GM21360 (cell line): ENCODE data around the gene CDC14A.
"Not testable (repeated sequence)": the region's sequence is repeated elsewhere in the genome, so short reads cannot be mapped to it uniquely, and the experiment has no call there.

Experiments
- ATAC-seq: cut with Tn5 transposase; IDR thresholded peaks from one replicate; pipeline ENCODE4 v1.9.1; 2021; ENCODE audit warnings: mild to moderate bottlenecking, moderate library complexity; ENCODE audit not compliant: unreplicated experiment

The CDC14A gene, protein sequence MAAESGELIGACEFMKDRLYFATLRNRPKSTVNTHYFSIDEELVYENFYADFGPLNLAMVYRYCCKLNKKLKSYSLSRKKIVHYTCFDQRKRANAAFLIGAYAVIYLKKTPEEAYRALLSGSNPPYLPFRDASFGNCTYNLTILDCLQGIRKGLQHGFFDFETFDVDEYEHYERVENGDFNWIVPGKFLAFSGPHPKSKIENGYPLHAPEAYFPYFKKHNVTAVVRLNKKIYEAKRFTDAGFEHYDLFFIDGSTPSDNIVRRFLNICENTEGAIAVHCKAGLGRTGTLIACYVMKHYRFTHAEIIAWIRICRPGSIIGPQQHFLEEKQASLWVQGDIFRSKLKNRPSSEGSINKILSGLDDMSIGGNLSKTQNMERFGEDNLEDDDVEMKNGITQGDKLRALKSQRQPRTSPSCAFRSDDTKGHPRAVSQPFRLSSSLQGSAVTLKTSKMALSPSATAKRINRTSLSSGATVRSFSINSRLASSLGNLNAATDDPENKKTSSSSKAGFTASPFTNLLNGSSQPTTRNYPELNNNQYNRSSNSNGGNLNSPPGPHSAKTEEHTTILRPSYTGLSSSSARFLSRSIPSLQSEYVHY

DNA sequence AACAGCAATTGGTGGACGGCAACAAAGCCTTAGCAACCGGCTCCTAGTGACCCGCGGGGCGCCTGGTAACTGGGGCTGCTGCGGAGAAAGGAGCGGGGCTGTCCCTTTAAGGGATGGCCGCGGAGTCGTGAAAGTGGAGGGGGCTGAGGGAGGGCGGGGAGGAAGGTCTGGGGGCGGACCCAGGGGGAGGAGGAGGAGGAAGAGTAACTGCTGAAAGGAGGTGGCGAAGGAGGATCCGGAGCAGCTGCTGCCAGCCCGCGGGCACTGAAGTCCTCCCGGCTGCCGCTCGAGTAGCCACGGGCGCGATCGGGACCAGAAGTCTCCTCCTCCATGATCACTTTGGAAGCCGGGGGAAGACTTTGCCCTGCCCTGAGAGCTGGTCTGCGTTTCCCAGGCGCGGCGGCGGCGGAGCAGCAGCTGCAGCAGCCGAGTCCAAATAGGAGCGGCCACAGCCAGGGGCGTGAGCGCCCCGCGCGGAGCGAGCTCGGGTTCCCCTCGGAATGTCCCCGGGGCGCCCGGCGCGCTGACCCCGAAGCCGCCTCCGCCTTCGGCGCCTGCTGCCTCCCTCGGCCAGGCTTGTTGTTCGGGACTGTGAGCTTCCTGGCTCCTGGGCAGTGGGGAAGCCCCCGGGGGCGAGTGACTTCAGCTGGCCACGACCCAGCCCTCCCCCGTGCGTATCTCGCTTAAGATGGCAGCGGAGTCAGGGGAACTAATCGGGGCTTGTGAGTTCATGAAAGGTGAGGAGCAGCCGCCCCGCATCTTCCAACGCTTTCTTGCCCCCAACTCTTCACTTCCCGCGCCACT lies at the start of gene CDC14A:
Gene CDC14A (plus strand): TSS at position 240 of the 804 bp plus-strand sequence. CDS start 449 bp downstream, at position 689.
- peak; percentile 55 for ATAC-seq

DNA sequence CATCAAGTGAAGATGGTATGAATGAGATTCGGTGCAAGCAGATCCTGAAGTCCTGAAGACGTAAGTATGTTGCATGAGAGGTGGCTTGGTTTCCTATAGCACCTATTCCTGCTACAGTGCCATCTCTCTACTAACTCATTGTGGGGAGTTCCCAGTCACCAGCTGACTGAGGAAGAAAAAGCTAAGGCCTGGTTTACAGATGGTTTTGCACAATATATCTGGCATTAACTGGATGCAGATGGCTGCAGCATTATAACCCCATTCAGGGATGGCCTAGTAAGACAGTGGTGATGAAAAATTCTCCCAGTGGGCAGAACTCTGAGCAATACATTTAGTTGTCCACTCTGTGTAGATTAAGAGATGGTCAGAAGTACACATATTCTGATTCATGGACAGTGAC lies 49.6 kb upstream of the CDC14A start:
- no peak for ATAC-seq

DNA sequence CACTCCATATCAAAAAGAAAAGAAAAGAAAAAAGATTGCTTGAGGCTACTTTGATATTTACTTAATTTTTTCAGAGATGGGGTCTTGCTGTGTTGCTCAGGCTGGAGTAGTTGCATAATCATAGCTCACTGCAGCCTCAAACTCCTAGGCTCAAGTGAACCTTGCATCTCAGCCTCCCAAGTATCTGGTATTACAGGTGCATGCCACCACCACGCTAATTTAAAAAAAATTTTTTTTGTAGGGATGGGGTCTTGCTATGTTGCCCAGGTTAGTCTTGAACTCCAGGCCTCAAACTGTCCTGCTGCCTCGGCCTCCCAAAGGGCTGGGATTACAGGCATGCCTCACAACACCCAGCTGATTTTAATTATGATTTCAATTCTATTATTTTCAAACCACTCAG lies 48.1 kb upstream of the CDC14A start:
- no peak for ATAC-seq

DNA sequence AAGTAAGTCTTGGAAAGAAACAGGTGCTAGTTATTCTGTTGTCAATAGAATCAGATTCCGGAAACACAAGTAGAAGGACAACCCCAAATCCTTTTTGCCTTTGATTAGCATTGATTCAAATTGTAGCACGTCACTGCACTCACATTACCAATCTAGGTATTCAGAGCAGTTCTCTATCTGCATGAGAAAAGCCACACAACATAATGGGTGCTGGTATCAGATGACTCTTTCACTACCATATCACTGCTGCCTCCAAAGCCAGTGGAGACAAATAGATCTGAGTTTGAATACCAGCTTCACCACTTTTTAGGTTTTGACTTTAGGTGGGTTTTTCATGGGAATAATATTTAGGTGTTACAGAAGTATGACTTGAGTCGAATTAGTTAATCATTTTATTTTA lies 47.4 kb upstream of the CDC14A start:
- ATAC-seq: no peak

DNA sequence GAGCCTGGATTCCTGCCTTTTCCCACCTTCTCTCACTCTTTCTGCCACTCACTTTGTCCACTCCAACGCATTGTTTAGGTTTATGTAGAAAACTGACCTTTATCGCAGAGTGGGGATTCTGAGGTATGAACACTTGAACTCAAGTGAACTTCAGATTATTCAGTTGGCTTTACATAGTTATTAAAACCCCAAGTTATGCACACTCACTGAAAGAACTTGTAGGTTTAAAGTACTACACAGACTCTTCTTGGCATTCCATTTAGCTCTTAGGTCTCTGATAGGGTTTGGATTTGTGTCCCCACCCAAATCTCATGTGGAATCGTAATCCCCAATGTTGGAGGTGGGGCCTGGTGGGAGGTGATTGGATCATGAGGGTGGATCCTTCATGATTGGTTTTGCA lies 46.4 kb upstream of the CDC14A start:
- no peak for ATAC-seq

DNA sequence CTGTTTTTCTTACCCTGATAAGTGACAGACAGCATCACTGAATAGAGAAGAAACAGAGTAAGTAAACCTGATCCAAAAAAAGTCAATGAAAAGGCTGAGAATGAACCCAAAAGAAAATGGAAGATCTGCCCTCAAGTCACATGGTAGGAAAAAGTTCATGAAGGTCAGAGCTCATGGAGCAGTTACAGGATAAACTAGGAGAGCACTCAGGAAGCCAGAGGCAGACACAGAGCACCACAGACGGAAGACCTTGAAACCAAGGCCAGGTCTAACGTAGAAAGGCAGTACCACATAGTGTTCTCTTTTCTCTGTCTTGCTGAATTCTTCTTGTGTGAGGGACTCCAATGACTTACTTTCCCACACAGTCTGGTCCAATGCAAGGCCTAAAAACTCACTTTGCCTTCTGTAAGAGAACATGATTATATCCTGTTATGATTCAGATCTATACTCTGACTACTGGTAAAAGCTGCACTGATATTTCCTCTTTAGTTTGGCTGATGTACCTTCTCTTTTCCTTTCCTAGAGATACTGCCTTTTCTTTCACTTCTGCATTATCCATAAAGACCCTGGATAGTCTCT lies 45.5 kb upstream of the CDC14A start:
- ATAC-seq: no peak

DNA sequence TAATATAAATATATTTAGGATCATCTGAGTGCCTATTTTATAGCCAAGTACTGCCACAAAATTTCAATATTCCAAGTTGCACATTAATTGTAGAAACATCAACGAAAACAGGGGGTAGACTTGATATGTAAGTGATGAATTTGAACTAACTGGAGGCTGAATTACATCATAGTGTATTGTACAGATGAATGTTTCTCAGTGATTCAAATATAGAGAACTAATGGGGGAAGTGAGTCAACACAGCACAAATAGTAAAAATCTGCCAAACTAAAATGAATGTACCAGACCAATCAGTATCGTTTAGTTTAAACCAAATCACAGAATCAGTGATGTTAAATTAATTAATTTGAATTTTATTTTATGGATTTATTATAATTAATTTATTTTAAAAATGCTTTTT lies 43.5 kb upstream of the CDC14A start:
- peak; percentile 51 for ATAC-seq

DNA sequence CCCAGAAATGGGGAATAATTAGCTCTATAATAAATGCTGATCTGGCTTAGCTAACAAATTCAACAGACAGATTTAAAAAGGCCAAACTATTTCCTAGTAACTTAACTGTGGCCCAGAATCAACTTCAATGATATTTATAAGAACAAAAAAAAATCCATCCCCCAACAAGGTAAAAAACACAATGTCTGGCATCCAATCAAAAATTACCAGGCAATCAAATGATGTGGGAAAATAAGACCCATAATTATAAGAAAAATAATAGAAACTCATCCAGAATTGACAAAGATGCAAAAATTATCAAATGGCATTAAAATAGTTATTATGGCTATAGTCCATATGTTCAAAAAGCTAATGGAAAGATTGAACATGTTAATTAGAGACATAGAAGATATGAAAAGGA lies 42.4 kb upstream of the CDC14A start:
- no peak for ATAC-seq

DNA sequence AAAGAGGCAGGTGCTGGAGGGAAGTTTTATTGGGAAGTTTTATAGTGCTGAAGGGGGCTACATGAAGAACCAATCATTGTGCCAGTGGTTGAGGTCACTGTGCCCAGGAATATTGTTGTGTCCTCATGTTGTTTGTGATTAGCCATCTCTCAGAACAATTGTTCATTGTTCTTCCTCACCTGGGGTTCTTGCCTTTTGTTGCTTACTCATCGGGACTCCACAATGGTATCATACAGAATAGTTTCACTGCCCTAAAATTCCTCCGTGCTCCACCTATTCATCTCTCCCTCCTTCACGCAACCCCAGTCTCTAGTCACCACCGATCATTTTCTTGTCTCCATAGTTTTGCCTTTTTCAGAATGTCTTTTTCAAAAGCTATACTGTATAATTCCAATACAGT lies 38.9 kb upstream of the CDC14A start:
- ATAC-seq: no peak

DNA sequence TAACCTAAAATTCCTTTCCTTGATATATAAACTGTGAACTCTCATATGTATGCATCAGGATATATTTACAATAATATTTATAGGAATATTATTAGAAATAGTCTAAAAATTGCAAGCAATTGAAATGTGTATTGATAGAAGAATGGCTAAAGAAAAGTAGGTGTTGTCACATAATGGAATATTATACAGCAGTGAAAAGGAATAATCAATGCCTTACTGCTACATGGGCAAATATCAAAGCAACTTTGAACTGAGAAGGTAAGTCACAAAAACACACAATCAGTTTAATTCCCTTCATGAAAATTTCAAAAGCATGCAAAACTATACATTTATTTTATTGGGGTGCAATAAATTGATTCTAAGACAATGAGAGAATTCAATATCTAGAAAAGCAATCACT lies 35.7 kb upstream of the CDC14A start:
- ATAC-seq: no peak

DNA sequence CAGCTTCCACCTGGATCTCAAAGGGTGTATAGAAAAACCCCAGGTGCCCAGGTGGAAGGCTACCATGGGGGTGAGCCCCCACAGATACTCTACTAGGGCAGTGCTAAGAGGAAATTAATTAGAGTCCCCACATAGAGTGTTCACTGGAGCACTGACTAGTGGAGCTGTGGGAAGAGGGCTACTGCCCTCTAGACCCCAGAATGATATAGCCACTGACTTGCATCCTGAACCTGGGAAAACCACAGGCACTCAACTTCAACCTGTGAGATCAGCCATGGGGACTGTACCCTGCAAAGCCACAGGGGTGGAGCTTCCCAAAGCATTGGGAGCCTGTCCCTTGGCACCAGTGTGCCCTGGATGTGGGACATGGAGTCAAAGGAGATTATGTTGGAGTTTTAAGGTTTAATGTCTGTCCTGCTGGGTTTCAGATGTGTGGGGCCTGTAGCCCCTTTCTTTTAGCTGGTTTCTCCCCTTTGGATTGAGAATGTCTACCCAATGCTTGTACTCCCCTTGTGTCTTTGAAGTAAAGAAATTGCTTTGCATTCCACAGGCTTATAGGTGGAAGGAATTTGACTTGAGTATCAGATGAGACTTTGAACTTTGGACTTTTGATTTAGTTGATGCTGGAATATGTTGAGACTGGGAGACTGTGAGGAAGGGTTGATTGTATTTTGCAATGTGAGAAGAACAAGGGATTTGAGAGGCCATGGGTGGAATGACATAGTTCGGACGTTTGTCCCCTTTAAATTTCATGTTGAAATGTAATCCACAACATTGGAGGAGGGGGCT lies 31.8 kb upstream of the CDC14A start:
- no peak for ATAC-seq

DNA sequence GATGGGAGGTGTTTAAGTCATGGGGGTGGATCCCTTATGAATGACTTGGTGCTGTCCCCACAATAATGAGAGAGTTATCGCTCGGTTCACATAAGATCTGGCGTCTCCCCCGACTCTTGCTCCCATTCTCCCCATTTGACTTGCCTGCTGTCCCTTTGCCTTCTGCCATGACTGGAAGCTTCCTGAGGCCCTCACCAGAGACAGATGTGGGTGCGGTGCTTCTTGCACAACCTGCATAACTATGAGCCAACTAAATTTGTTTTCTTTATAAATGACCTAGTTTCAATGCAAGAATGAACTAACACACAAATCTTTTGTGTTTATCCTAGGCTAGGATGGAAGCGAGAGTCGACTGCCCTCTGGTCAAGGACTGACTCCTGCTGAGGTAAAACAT lies 31.2 kb upstream of the CDC14A start:
- ATAC-seq: no peak

DNA sequence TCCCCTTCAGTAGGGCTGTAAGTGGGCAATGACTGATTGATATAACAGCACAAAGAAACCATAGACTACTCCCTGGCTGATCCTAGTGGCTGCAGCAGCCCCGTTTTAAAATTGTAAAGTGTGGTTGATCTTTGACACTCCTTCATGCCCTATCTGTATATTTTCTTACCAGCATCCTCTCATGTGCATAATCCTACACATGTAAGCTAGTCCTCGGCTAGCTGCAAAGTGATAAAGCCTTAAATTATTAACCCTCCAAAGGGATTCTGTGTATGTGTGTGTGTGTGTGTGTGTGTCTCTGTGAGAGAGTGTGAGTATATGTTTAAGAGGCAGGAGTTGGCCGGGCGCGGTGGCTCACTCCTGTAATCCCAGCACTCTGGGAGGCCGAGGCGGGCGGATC lies 30.8 kb upstream of the CDC14A start:
- no peak for ATAC-seq

DNA sequence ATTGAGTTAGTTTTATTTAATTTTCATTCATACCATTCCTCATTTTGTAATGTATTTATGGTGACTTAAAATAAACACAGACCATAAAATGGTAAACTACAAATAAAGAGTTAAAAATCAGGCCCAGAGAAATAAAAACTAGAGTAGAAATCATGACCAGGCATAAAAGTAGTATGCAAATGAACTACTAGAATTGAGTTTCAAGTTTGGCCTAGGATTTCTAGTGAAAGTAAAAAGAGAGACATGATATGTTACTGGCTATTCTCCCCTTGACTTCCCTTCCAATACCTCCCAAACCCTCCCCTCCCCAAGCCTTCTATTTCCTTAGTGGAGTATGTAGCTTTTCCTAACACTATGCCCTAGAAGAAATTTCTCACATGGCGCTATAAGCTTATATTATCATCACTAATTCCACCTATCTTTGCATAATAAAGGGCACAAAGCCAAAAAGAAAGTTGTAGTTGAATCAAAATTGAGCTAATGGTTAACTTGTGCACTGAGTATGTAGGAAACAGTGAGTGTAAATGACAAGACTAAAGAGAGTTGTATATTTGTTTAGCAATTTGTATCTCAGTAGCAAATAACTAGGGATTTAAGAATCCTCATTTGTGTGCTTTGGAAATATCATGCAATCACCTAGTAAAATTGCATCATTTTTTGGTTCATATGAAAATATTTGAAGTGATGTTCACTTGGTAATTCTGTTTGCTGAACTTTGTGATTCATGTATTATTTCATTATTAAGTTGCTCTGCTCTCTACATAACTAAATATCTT lies 29.7 kb upstream of the CDC14A start:
- no peak for ATAC-seq

DNA sequence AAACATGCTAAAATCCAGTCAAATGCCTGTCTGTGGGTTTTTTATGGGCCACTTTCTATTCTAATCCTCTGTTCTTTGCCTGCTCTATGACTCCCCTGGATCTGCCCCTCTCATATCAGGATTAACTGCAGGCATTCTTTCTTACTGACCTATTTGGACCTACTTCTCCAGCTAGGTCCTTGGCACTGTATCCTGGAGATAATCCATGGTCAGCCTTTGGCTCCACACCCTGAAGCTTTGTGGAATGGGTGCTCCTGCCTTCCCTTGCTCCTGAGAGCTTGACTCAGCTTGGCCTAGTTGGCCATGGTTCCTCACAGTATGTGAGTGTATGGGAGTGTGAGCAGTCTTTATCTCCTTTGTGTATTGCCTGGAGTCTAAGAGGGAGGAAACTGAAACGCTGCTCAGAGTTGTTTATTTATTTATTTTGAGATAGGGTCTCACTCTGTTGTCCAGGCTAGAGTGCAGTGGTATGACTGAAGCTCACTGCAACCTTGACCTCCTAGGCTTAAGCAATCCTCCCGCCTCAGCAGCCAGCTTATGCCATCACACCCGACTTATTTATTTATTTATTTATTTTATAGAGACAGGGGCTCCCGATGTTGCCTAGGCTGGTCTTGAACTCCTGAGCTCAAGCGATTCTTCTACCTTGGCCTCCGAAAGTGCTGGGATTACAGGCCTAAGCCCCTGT lies 28.7 kb upstream of the CDC14A start:
- no peak for ATAC-seq

DNA sequence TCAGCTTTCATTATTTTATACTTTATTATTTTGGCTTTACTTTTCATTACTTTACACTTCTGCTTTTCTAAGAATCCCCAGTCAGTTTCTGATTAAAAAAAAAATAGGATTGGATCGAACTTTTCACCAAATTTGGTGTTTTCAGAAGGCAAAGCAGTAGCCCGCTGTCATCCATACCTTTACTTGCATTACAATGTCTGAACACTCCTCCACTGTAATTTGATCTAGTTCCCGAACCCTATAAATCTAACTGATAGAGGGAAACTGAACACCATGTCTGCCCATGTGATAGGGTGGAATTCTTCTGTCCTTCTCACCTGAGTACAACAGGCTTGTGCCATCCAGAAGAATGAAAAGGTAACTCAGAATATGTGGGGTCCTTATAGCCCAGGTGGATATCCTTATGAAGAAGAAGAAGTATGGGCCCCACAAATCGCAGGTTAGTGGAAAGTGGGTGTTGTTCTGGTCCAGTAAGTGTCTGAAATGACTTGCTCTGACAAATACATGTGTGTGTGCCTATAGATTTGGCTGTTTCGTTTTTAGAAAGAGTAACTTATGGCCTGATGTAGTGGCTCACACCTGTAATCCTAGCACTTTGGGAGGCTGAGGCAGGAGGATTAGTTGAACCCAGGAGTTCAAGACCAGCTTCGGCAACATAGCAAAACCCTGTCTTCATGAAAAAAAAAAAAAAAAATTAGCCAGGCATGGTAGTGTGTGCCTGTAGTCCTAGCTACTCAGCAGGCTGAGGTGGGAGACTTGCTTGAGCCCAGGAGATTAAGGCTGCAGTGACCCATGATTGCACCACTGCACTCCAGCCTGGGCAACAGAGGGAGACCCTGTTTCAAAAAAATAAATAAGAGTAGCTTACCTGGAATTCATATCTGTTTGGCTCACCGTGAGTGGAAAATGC lies 26.6 kb upstream of the CDC14A start:
- no peak for ATAC-seq

DNA sequence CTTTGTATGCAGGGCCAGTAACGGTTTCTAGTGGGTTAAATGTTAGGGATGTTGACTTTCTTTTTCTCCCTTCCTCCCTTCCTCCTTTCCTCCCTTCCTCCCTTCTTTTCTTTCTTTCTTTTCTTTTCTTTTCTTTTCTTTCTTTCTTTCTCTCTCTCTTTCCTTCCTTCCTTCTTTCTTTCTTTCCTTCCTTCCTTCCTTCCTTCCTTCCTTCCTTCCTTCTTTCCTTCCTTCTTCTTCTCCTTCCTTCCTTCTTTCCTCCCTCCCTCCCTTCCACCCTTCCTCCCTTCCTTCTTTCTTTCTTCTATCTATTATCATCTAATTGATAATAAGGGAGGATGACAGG lies 26.0 kb upstream of the CDC14A start:
- not testable (repeated sequence) for ATAC-seq

DNA sequence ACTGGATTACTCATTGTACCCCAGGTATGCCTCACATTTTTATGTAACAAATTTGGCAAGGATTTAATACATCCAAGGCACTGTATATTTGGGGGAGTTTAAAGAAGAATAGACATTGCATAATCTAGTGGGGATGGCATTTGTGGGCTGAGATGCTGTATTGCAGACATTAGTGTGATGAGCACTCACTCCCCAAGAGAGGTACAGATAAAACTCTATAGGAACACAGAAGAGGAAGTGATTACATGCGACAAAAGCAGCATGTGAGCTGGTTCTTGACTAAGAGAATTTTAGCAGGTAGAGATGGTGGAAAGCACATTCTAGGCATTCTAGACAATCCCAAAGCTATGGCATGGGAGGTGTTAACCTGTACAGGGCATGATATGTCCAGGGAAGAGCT lies 24.2 kb upstream of the CDC14A start:
- no peak for ATAC-seq
